ENCODE data around the gene SYNGR3.

Gene SYNGR3

DNA sequence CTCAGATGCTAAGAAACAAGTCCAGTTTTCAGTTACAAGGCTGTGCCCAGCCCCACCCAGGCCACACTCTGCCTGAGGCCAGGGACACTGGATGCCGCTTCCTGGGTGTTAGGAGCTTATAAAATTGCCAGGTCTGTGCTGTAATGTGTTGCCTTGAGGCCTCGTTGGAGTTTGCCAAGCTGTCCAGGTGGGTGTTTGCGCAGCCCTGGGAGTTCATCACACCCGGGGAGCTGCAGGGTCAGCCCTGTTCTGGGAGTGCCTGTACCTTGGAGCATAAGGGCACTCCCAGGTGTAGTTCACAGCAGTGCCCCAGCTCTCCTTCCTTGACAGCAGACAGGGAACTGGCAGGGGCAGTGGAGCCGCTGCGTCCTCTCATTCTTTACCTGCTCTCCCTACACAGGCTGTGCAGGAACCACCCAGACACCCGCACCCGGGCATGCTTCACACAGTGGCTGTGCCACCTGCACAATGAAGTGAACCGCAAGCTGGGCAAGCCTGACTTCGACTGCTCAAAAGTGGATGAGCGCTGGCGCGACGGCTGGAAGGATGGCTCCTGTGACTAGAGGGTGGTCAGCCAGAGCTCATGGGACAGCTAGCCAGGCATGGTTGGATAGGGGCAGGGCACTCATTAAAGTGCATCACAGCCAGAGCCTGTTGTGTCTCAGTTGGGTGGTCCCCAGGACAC, 4.2 kb upstream of the SYNGR3 start:
- H3K27ac ChIP-seq (ENCODE audit: low read depth, low read length, poor library complexity, severe bottlenecking): no peak overlapping the region
- no peak for TF ChIP-seq EZH2 (IDR thresholded peaks at IDR 0.05; ENCODE audit: borderline replicate concordance, low read length)
- TF ChIP-seq, protein P1, sequence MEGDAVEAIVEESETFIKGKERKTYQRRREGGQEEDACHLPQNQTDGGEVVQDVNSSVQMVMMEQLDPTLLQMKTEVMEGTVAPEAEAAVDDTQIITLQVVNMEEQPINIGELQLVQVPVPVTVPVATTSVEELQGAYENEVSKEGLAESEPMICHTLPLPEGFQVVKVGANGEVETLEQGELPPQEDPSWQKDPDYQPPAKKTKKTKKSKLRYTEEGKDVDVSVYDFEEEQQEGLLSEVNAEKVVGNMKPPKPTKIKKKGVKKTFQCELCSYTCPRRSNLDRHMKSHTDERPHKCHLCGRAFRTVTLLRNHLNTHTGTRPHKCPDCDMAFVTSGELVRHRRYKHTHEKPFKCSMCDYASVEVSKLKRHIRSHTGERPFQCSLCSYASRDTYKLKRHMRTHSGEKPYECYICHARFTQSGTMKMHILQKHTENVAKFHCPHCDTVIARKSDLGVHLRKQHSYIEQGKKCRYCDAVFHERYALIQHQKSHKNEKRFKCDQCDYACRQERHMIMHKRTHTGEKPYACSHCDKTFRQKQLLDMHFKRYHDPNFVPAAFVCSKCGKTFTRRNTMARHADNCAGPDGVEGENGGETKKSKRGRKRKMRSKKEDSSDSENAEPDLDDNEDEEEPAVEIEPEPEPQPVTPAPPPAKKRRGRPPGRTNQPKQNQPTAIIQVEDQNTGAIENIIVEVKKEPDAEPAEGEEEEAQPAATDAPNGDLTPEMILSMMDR (IDR thresholded peaks at IDR 0.05; ENCODE audit: low read length): no peak
- no peaks in the 10 kb centered on the region; the same call in 1 of the 2 replicates for H3F3A ChIP-seq (ENCODE audit: insufficient read depth, low read length)
- no peak overlapping the region for H3K9ac ChIP-seq (ENCODE audit: low read length)
- H3K9me2 ChIP-seq (ENCODE audit: low read depth, low read length): no peaks in the 10 kb centered on the region
- peak overlapping the region; percentile 87 for H3K4me2 ChIP-seq (ENCODE audit: low read length)
- no peaks in the 10 kb centered on the region for H4K20me1 ChIP-seq (ENCODE audit: insufficient read depth, low read length)
- peaks cover 13% of the 10 kb centered on the region for H3K36me3 ChIP-seq (ENCODE audit: insufficient read depth, low read length)
- H3K79me2 ChIP-seq (ENCODE audit: insufficient read depth, low read length): no peaks in the 10 kb centered on the region
- peak overlapping the region; percentile 66 for H3K4me3 ChIP-seq (ENCODE audit: low read depth, low read length, poor library complexity, severe bottlenecking)
- H3K9me3 ChIP-seq (ENCODE audit: low read length): no peaks in the 10 kb centered on the region
- H2AFZ ChIP-seq (ENCODE audit: low read length): no peak overlapping the region
- H3K4me1 ChIP-seq (ENCODE audit: insufficient read depth, low read length, severe bottlenecking): peaks cover 23% of the 10 kb centered on the region
- peaks cover 6% of the 10 kb centered on the region; the same call in 1 of the 2 replicates for H3K27me3 ChIP-seq (ENCODE audit: insufficient read depth, low read length)

DNA sequence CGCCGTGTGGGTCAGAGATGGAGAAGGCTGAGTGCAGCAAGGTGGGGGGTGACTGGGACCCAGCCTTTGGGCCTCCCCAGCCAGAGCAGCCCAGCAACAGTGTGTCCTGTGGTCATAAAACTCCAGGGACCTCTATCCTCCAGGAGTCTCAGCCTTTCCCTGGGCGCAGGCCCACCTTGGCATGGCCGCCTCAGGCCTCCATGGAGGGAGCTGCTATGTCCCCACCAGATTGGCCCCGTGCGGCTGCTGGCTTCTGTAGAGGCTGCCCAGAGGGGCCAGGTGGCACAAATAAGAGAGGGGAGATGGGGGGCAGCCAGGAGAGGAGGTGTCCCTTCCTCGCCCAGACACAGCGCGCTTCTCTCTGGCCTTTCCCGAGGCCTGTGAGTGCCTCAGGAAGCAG, 2.6 kb upstream of the SYNGR3 start:
- H3K9ac ChIP-seq (ENCODE audit: low read length): no peak overlapping the region
- no peak overlapping the region for H3K27ac ChIP-seq (ENCODE audit: low read depth, low read length, poor library complexity, severe bottlenecking)
- peaks cover 6% of the 10 kb centered on the region; the same call in 1 of the 2 replicates for H3K27me3 ChIP-seq (ENCODE audit: insufficient read depth, low read length)
- TF ChIP-seq, protein P1 (IDR thresholded peaks at IDR 0.05; ENCODE audit: low read length): no peak
- no peak for TF ChIP-seq EZH2 (IDR thresholded peaks at IDR 0.05; ENCODE audit: borderline replicate concordance, low read length)
- H3K36me3 ChIP-seq (ENCODE audit: insufficient read depth, low read length): peaks cover 13% of the 10 kb centered on the region
- no peaks in the 10 kb centered on the region for H3K9me3 ChIP-seq (ENCODE audit: low read length)
- H2AFZ ChIP-seq (ENCODE audit: low read length): no peak overlapping the region
- H3F3A ChIP-seq (ENCODE audit: insufficient read depth, low read length): no peaks in the 10 kb centered on the region; the same call in 1 of the 2 replicates
- H3K4me3 ChIP-seq (ENCODE audit: low read depth, low read length, poor library complexity, severe bottlenecking): no peak overlapping the region
- H3K4me2 ChIP-seq (ENCODE audit: low read length): no peak overlapping the region
- H4K20me1 ChIP-seq (ENCODE audit: insufficient read depth, low read length): no peaks in the 10 kb centered on the region
- H3K4me1 ChIP-seq (ENCODE audit: insufficient read depth, low read length, severe bottlenecking): peaks cover 36% of the 10 kb centered on the region
- no peaks in the 10 kb centered on the region for H3K79me2 ChIP-seq (ENCODE audit: insufficient read depth, low read length)
- no peaks in the 10 kb centered on the region for H3K9me2 ChIP-seq (ENCODE audit: low read depth, low read length)

DNA sequence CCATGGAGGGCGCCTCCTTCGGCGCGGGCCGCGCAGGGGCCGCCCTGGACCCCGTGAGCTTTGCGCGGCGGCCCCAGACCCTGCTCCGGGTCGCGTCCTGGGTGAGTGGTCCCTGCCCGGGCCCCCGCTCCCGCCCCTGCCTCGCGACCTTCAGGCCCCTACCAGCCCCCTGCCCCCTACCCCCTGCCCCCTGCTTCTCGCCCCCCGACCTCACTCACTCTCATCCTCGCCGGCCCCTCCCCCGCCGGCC, 256 bp downstream of the SYNGR3 start:
- H3K79me2 ChIP-seq (ENCODE audit: insufficient read depth, low read length): no peaks in the 10 kb centered on the region
- no peaks in the 10 kb centered on the region for H4K20me1 ChIP-seq (ENCODE audit: insufficient read depth, low read length)
- no peak overlapping the region for H3K27ac ChIP-seq (ENCODE audit: low read depth, low read length, poor library complexity, severe bottlenecking)
- no peaks in the 10 kb centered on the region; the same call in 1 of the 2 replicates for H3F3A ChIP-seq (ENCODE audit: insufficient read depth, low read length)
- TF ChIP-seq EZH2 (IDR thresholded peaks at IDR 0.05; ENCODE audit: borderline replicate concordance, low read length): no peak
- TF ChIP-seq, protein P1 (IDR thresholded peaks at IDR 0.05; ENCODE audit: low read length): no peak
- H3K4me3 ChIP-seq (ENCODE audit: low read depth, low read length, poor library complexity, severe bottlenecking): peak overlapping the region; percentile 60
- H2AFZ ChIP-seq (ENCODE audit: low read length): no peak overlapping the region
- H3K4me1 ChIP-seq (ENCODE audit: insufficient read depth, low read length, severe bottlenecking): peaks cover 34% of the 10 kb centered on the region
- H3K9me3 ChIP-seq (ENCODE audit: low read length): no peaks in the 10 kb centered on the region
- H3K9me2 ChIP-seq (ENCODE audit: low read depth, low read length): no peaks in the 10 kb centered on the region
- no peak overlapping the region for H3K9ac ChIP-seq (ENCODE audit: low read length)
- peaks cover 6% of the 10 kb centered on the region; the same call in 1 of the 2 replicates for H3K27me3 ChIP-seq (ENCODE audit: insufficient read depth, low read length)
- H3K36me3 ChIP-seq (ENCODE audit: insufficient read depth, low read length): peaks cover 13% of the 10 kb centered on the region
- peak overlapping the region; percentile 68 for H3K4me2 ChIP-seq (ENCODE audit: low read length)

Data from OCI-LY1 (cell line).